SK-N-SH (cell line): ENCODE measurements around the gene OR2AG2. TPM values are rescaled to one million over a fixed set of nuclear protein-coding genes. Genes with fewer than 3 reads are reported as not detected.

ENCODE experiments used
- CTCF ChIA-PET: fragments of 300-600, 350-600 bp; formaldehyde crosslinking; extraction: SDS; loops from one replicate; lab custom pipeline; 2021; lab: Yijun Ruan, JAX
- POLR2A ChIA-PET: fragments of 350-600 bp; sonication (Branson Sonifier 250); formaldehyde crosslinking; extraction: SDS; loops from one replicate; lab custom pipeline; 2020; ENCODE audit warnings: antibody characterized with exemption, inconsistent platforms; lab: Yijun Ruan, JAX
- DNase-seq: peaks from one replicate; pipeline ENCODE4 v3.0.0; 2012
- H2AFZ ChIP-seq: fragments of 200-600 bp; sonication (generic); 2 replicates; pipeline ENCODE4 v1.8.1; 2016; ENCODE audit warnings: antibody characterized with exemption, mild to moderate bottlenecking, low read depth
- H3F3A ChIP-seq: fragments of 200-600 bp; sonication (generic); replicated peaks from 2 replicates; pipeline ENCODE3; 2016; ENCODE audit warnings: antibody characterized with exemption, mild to moderate bottlenecking; ENCODE audit not compliant: insufficient read depth
- H3K27ac ChIP-seq, 2 experiments: fragments of 200-500 bp in 1 of 2; fragments of 200-600 bp in 1 of 2; sonication (Bioruptor generic) in 1 of 2; sonication (generic), shearing (Covaris generic) in 1 of 2; 2 replicates each; pipeline versions ENCODE4 v1.5.1 to v1.6.1; 2014 to 2016; ENCODE audit warnings: low read depth in 2 of 2, inconsistent platforms in 1 of 2, low read length in 1 of 2, mild to moderate bottlenecking in 1 of 2, mixed read lengths in 1 of 2
- H3K27me3 ChIP-seq: fragments of 200-600 bp; sonication (generic), shearing (Covaris generic); 2 replicates; pipeline ENCODE4 v1.6.1; 2016; ENCODE audit warnings: mixed run types; ENCODE audit not compliant: insufficient read depth
- H3K36me3 ChIP-seq, 2 experiments: fragments of 200-500 bp in 1 of 2; fragments of 200-600 bp in 1 of 2; sonication (Bioruptor generic) in 1 of 2; sonication (generic) in 1 of 2; replicated peaks in 1 of 2; 2 replicates each; pipeline versions ENCODE3 to v1.5.1; 2014 to 2016; ENCODE audit warnings: low read length in 1 of 2, mild to moderate bottlenecking in 1 of 2; ENCODE audit not compliant: insufficient read depth in 2 of 2, control insufficient read depth in 1 of 2
- H3K4me1 ChIP-seq, 2 experiments: fragments of 200-500 bp in 1 of 2; fragments of 200-600 bp in 1 of 2; sonication (Bioruptor generic) in 1 of 2; sonication (generic), shearing (Covaris generic) in 1 of 2; 2 replicates each; pipeline versions ENCODE4 v1.5.1 to v1.6.1; 2014 to 2016; ENCODE audit warnings: low read depth in 1 of 2, low read length in 1 of 2, mixed run types in 1 of 2; ENCODE audit not compliant: insufficient read depth in 2 of 2, control insufficient read depth in 1 of 2
- H3K4me2 ChIP-seq: fragments of 200-600 bp; sonication (generic), shearing (Covaris generic); 2 replicates; pipeline ENCODE4 v1.6.1; 2017; ENCODE audit warnings: mixed run types
- H3K4me3 ChIP-seq, 2 experiments: fragments of 200-500 bp in 1 of 2; fragments of 200-600 bp in 1 of 2; sonication (Bioruptor generic) in 1 of 2; sonication (generic), shearing (Covaris generic) in 1 of 2; 2 replicates each; pipeline versions ENCODE4 v1.5.1 to v1.8.1; 2014 to 2016; ENCODE audit warnings: low read depth in 2 of 2, inconsistent platforms in 1 of 2, low read length in 1 of 2, mild to moderate bottlenecking in 1 of 2, mixed read lengths in 1 of 2, moderate library complexity in 1 of 2
- H3K79me2 ChIP-seq: fragments of 200-600 bp; sonication (generic); 2 replicates; pipeline ENCODE4 v1.8.1; 2017; ENCODE audit warnings: mild to moderate bottlenecking; ENCODE audit not compliant: insufficient read depth
- H3K9ac ChIP-seq: fragments of 200-600 bp; sonication (generic); 2 replicates; pipeline ENCODE4 v1.6.1; 2017; ENCODE audit warnings: mixed run types
- H3K9me2 ChIP-seq: fragments of 200-600 bp; sonication (generic); 2 replicates; pipeline ENCODE4 v1.6.1; 2017; ENCODE audit warnings: mixed run types
- H3K9me3 ChIP-seq: fragments of 200-600 bp; sonication (generic); 2 replicates; pipeline ENCODE4 v1.6.1; 2017; ENCODE audit warnings: mixed run types, mild to moderate bottlenecking, moderate library complexity
- H4K20me1 ChIP-seq: fragments of 200-600 bp; sonication (generic); 2 replicates; pipeline ENCODE4 v1.6.1; 2017; ENCODE audit warnings: mild to moderate bottlenecking, mixed run types; ENCODE audit not compliant: insufficient read depth
- ELF1 ChIP-seq: IDR thresholded peaks from 2 replicates; pipeline ENCODE4 v1.4.0; 2012
- FOSL2 ChIP-seq: IDR thresholded peaks from 2 replicates; pipeline ENCODE4 v1.4.0; 2012; ENCODE audit warnings: low read depth, mild to moderate bottlenecking, moderate library complexity, borderline replicate concordance
- FOXM1 ChIP-seq: IDR thresholded peaks from 2 replicates; pipeline ENCODE4 v1.4.0; 2012; ENCODE audit warnings: low read depth, mild to moderate bottlenecking
- JUND ChIP-seq: IDR thresholded peaks from 2 replicates; pipeline ENCODE4 v1.4.0; 2012
- MXI1 ChIP-seq: IDR thresholded peaks from 2 replicates; pipeline ENCODE4 v1.6.1; 2012; ENCODE audit warnings: mild to moderate bottlenecking, low read depth, low read length, improper control_type of control experiment
- PBX3 ChIP-seq: IDR thresholded peaks from 2 replicates; pipeline ENCODE4; 2012
- POLR2AphosphoS5 ChIP-seq: IDR thresholded peaks from 2 replicates; pipeline ENCODE4 v1.6.1; 2012; ENCODE audit warnings: low read depth, low read length
- SMC3 ChIP-seq: IDR thresholded peaks from 2 replicates; pipeline ENCODE4 v1.6.1; 2012; ENCODE audit warnings: low read depth, low read length, improper control_type of control experiment
- TAF1 ChIP-seq: IDR thresholded peaks from 2 replicates; pipeline ENCODE4 v1.6.1; 2012; ENCODE audit warnings: low read depth, mild to moderate bottlenecking, low read length, moderate library complexity, borderline replicate concordance
- TCF12 ChIP-seq: IDR thresholded peaks from 2 replicates; pipeline ENCODE4 v1.4.0; 2012
- ZBTB33 ChIP-seq: IDR thresholded peaks from 2 replicates; pipeline ENCODE4 v1.4.0; 2012; ENCODE audit warnings: low read depth, borderline replicate concordance
- WGBS: methylation state at CpG from one replicate; pipeline ENCODE4 v1.1.6; 2017; ENCODE audit warnings: low lambda C conversion rate; 5-methylcytosine and 5-hydroxymethylcytosine counted together
- polyA plus RNA-seq, 3 experiments: library from polyadenylated mRNA; depleted of rRNA; stranded (reverse); fragments of >200 nt; gene quantifications; 2 replicates each; pipeline ENCODE4 v1.2.3, GENCODE V29; 2012

The OR2AG2 gene
- polyA plus RNA-seq, 1 of the 3 experiments (the other 2 are of a cell fraction) = not detected

DNA sequence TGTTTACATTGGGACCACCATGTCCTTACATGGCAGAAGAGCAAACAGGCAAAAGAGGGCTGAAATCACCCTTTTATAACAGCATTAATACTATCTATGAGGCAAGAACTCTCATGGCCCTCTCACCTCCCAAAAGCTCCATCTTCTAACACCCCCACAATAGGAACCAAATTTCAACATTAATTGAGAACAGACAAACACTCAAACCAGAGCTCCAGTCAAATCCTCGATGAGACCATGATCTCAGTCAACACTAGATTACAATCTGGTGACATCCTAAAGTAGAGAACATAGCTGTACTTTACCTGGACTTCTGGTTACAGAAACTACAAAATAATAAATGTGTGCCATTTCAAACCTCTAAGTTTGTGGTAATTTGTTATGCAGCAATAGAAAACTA, 25.1 kb downstream of the OR2AG2 start:
- Histone ChIP-seq H4K20me1 (no peaks in the 10 kb centered on the region), H3K9ac (no peak overlapping the region), H3K4me2 (no peak overlapping the region), H3K36me3 (no peaks in the 10 kb centered on the region), H2AFZ (no peak overlapping the region), H3K9me3 (no peaks in the 10 kb centered on the region), H3F3A (no peaks in the 10 kb centered on the region), H3K27ac (no peak overlapping the region), H3K79me2 (no peaks in the 10 kb centered on the region), H3K4me1 (no peaks in the 10 kb centered on the region), H3K27me3 (peaks cover 24% of the 10 kb centered on the region), H3K9me2 (no peaks in the 10 kb centered on the region), H3K4me3 (no peak overlapping the region)
- CTCF ChIA-PET = interaction anchor here (1.0 to 6.3 kb wide), 3 partner anchors 9 to 18 kb away, joined by 4 to 63 read pairs (median 9); no protein-coding TSS in a partner anchor
- POLR2A ChIA-PET = no interaction called here
- TF ChIP-seq TAF1 (no peak), FOXM1 (no peak), SMC3 (no peak), POLR2AphosphoS5 (no peak), TCF12 (no peak), ZBTB33 (no peak), JUND (no peak), MXI1 (no peak)
- 0% methylated on average over 1 of the region's 1 CpG for WGBS
- no peak for DNase-seq

DNA sequence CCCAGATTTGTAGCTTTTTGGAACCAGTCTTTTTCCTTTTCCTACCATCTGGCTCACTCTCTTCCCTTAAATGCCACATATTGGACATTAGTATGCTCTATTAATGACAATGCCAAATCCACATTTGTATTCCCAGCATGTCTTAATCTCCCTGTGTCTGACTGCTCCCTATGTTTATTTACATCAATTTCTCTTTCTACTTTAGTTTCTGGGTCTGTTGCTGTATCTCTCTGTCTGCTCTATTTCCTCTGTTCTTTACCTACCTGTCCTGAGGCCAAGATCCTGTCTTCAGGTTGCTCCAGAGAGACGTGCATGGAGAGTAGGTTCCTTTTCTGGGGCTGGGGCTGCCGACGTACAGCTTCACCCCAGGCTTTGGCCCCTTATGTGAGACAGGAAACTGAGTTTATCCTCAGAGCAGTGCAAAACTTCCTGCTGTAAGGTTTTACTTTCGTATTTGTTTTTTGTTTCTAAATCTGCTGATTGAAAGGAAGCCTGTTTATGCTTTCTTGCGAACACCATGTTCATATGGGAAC, 25.6 kb downstream of the OR2AG2 start:
- Histone ChIP-seq H3K36me3 (no peaks in the 10 kb centered on the region), H3K9me3 (no peaks in the 10 kb centered on the region), H4K20me1 (no peaks in the 10 kb centered on the region), H3K79me2 (no peaks in the 10 kb centered on the region), H3F3A (no peaks in the 10 kb centered on the region), H3K27ac (no peak overlapping the region), H3K27me3 (peaks cover 24% of the 10 kb centered on the region), H3K9me2 (no peaks in the 10 kb centered on the region)
- 3% methylated on average over 5 of the region's 5 CpGs for WGBS
- TF ChIP-seq FOSL2 (no peak), ELF1 (no peak), PBX3 (no peak), MXI1 (no peak)
- TF ChIP-seq, all 33 proteins: peak for 0
- CTCF ChIA-PET = interaction anchor here (0.7 to 6.3 kb wide), 4 partner anchors 8 to 367 kb away, joined by 3 to 63 read pairs (median 6); no protein-coding TSS in a partner anchor
- no peak overlapping the region for H3K4me3 ChIP-seq
- H3K4me1 ChIP-seq = no peaks in the 10 kb centered on the region
- POLR2A ChIA-PET = no interaction called here
- H3K4me2 ChIP-seq = no peak overlapping the region
- H2AFZ ChIP-seq = no peak overlapping the region
- no peak overlapping the region for H3K9ac ChIP-seq
- no peak for DNase-seq
